ENCODE data around the gene EVL.
"Not testable (repeated sequence)": the region's sequence is repeated elsewhere in the genome, so short reads cannot be mapped to it uniquely, and the experiment has no call there.

The EVL gene

DNA sequence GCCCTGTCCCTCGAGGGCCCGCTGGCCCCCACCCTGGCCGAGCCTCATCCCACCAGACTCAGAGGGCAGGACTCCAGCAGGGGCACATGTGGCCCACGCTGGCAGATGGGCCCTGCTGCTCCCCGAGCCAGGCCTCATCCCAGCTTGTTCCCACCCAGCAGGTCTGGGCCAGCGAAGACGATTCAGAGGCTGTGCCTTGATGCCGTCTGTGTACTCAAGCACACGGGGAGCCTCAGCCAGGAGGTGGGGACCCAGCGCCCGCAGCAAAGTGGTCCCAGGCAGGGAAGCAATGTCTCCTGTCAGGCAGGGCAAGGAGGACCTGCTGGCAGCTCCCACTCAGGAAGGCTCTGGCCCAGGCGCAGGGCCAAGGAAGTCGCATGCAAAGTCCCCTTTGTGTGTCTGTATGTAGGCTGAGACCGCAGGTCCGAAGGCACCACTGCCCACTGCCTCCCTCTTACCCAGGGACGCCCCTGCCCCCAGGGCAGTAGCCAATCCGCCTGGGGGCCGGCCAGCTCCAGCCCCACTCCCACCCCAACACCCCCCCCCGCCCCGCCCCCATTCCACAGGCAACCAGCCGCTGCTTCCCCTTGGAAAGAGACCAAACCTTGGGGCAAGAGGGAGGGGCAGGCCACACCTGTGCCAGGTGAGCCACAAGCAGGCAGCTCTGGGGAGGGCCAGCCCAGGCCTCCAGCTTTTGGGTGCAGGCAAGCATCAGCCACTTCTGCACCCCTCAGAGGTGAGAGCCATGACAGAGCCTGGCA, 84.8 kb downstream of the EVL start:
- no peak for DNase-seq

DNA sequence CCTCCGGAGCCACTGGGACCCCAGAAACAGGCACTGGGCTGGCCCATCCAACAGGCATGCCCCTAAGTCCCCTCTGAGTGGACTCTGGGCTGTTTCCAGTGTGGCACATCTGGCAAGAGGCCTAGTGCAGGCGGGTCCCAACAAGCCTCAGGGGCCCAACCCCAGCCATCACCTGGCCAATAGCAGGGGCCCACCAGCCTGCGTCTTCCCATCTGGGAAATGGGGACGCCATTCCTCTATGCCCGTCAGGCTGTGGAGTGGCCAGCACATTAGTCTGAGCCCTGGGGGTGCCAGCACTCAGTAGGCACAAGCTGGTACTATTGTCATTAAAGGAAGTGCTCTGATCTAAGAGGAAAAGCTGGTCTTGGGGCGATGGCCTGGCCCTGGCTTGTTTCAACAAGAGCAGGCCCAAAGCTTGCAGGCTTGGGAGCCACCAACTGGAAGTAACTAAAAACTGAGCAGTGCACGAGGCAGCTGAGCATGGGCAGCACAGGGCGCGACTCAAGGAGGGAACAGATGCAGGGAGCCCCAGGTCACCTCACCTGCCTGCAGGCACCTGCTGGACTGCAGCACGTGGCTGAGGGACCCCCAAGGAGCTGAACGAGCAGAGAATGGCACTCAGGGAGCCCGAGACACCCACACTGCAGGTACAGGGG, 85.8 kb downstream of the EVL start:
- no peak for DNase-seq

DNA sequence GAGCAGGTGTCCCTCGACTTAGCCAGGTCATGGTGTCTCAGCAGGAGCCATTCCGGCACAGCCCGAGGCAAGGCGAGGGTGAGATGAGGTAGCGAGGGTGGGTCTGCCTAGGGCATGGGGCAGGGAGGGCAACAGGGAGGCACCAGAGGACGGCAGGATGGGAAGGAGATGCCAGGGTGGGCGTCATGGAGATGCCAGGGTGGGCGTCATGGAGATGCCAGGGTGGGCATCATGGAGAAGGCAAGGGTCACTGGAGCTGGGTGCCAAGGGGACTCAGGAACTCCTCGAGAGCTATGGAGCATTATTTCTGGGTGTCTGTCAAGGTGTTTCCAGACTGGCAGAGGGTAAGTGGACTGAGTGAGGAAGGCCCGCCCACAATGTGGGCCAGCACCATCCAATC, 86.9 kb downstream of the EVL start:
- DNase-seq, result no peak

DNA sequence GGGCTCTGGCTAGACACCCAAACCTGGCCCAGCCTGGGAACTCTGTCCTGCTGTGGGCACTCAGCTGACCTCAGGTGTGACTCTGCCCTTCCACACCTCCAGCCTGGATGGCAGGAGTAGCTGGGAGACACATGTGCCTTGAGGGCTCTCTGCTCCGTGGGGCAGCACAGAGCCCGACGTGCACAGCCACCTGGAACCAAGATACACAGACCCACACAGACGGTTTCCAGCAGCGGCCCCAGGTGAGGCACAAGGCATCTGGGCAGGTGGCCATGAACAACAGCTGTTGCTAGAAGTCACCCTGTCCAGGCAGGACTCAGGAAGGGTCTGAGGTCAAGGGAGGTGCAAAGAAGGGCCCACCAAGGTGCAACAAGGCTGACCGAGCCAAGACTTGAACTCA, 88.3 kb downstream of the EVL start:
- no peak for DNase-seq

DNA sequence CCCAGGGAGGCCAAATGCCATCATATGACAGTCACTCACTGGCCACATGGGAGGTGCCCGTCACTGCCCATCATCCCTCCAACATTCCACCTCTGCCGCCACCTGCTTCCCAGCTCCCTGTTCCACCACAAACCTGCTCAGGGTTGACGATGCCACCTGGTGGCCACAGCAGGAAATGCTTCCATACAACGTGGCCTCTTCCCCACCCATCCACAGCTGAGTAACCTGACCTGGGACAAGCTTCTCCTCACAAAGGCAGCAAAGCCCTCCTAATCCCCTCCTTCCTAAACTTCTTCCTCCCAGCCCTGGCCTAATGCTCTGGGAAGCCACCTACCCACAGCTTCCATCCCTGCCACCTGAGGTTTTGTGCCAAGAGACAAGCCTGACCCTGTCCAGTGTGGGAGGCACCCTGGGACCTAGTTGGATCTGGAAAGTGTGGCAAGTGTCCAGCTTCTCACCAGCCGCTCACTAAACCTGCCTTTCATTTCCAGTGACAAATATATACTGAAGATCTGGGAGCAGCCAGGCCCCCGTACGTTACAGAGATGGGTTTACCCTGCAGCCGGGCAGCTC, 89.9 kb downstream of the EVL start:
- peak; percentile 71 for DNase-seq

DNA sequence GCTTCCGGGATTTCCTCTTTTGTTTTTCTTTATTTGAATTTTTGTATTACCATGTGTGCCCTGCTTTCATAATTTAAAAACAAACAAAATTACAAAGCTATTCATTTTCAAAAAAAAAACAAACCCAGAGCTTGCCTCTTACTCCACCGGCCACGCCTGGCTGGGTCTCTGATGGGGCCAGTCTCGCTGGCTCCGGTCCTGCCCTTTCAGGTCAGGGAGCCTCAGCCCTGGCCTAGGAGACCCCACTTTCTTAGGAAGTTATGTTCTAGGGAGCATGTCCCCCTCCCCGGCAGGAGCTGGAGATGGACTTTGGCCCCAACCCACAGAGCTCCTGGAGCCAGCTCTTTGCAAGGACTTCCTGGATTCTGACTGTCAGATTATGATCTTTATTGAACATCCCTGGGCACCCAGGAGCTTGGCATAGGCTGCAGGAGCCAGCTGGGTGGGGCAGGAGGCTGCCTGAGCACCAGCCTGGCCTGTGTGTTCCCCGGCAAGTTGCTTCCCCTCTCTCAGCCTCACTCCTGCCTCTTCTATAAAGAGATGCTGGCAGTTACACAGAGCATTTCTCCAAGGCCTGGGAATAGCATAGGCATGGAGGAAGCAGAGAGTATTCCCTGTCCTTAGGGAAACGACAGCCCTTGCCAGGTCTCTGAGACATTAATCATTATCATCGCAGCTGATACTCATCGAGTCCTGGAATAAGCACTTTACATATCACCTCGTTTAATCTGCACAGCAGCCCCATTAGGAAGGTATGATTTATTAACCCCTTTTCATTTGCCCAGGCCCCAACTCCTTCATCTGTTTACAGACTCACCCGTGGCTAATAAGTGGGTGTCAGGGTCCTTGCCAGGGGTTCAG, 90.8 kb downstream of the EVL start:
- DNase-seq, result no peak

DNA sequence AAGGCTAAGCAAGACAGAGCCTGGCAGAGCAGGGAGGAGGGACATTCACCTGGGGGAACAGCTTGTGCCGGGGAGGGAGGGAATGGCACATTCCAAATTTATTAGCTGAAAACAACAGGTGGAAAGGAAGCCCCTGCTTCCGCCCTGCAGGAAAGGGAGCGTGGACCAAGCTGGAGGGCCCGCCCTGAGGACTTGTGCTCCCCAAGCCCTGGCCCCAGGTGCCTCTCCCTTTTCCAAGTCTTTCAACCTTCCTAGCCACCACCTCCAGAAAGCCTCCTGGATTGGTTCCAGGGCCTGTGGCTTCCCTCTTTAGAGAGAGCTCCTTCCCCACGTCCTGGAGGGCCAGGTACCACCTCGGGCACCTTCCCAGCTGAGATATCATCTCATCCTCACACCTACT, 91.6 kb downstream of the EVL start:
- DNase-seq, result no peak

DNA sequence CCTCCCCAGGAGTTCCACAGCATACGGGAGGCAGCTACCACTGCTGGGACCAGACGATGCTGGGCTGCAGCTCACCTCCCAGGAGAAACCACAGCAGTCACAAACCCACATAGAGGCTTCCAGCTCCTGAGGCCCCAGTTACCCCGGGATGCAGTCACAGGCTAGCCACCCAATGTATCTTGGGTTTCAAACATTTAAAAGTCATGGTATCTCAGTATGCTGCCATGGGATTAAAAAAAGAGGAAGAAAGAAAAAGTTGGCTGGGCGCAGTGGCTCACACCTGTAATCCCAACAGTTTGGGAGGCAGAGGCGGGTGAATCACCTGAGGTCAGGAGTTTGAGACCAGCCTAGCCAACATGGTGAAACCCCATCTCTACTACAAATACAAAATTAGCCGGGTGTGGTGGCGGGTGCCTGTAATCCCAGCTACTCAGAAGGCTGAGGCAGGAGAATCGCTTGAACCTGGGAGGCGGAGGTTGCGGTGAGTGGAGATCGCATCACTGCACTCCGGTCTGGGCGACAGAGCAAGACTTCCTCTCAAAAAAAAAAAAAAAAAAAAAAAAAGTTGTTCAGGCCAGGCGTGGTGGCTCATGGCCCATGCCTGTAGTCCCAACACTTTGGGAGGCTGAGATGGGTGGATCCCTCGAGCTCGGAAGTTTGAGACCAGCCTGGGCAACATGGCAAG, 92.5 kb downstream of the EVL start:
- not testable (repeated sequence) for DNase-seq

DNA sequence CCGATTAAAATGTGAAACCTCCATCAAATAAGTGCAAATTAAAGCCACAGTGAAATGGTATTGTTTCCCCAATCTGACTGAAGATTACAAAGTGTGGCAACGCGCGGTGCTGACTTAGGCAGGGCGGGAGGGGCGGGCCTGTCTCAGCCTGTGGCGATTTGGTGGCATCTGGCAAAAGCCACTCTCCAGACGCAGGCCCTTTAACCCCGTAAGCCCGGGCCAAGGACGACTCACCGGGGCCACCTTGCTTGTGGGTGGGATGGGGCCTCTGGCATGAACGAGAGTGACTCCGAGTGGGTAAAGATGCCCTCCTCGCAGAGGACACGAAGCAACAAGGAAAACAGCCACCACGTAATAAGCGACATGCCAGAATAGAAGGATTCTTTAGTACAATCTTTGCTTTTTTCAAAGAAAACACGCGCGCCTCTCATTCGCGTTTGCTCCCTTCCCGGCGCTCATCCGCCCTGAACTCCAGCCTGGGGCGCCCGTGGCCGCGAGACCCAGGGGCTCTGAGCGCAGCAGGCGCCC, 93.4 kb downstream of the EVL start:
- no peak for DNase-seq

DNA sequence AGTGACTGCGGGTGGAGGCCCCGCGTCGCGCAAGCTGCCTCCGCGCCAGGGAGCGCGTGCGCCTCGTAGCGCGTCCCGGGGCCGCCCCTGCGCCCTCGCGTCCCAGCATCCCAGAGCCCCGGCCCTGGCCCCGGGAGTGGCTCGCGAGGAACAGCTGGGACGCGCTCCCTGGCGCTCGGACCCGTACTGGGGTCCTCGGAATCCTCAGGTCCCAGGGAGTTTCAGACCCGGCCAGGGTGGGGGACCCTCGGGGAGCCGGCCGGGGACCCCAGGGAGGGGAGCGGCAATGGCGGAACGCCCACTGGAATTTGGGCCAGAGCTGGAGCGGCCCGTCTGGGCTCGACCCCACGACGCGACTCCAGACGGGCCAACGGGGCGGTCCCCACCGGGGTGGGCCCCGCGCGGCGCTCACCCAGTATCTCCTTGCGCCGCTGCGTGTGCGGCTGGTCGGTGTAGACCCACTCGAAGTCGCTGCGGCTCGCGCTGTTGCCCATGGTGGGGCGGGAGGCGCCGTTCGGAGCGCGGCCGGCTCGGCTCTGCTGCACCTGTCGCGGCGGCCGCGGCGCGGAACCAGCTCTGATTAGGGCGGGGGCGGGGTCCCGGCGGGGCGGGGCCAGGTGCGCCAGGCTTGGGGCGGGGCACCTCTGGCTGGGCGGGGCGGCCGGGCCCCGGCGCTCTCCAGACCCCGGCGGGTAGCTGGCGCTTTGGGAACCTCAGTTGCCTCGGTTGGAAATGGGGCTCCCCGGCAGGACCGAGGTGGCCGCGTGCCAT, 94.1 kb downstream of the EVL start, which contains the start of gene DEGS2:
Gene DEGS2, minus strand, starts transcription at position 552 of the 771 bp plus-strand sequence. Its CDS starts 58 bp downstream, at position 494.
- DNase-seq, result peak; percentile 74

DNA sequence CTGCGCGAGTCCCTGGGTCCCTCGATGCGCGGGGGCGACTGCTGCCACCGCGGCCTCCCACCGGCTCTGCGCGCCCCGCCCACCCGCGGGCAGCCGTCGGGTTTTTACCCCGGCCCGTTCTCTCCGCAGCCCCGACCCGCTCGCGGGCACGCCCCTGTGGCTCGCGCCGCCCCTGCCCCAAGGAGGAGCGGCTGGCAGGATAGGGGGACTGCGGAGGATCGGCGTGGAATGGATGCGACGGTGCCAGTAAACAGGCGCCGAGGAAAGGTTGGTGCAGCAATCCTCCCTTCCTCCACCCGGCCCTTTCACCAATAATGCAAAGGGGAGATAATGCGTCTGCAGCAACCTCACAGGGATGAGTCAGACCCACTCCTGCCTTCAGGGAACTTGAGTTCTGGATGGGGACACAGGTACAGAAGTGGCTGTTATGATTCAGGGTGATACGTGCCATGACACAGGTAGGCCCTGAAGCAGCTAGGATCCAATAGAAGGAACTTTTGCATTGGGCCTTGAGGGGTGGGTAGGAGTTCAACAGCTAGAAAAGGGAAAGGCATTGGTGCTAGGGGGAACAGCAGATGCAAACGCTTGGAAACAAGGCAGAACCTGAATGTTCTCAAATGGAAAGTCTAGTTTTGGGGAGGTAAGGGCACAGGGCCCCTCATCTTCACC, 94.8 kb downstream of the EVL start:
- DNase-seq, result peak; percentile 35

DNA sequence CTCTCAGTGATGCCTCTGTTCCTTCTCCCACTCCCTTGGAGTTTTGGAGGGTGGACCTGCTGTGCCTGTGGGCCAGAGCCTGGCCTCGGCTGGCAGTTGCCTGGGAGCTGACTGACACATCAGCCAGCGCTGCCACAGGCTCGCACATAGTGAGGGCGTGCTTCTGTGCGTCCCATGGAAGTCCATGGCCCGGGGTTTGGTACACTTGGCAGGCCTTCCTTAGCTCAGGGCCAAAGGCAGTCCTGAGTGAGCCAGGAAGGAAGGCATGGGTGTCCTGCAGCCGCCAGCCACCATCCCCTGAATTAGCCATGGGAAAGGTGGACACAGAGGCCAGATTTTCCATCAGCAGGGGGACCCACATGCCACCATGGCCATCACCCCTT, 95.3 kb downstream of the EVL start:
- DNase-seq, result no peak

DNA sequence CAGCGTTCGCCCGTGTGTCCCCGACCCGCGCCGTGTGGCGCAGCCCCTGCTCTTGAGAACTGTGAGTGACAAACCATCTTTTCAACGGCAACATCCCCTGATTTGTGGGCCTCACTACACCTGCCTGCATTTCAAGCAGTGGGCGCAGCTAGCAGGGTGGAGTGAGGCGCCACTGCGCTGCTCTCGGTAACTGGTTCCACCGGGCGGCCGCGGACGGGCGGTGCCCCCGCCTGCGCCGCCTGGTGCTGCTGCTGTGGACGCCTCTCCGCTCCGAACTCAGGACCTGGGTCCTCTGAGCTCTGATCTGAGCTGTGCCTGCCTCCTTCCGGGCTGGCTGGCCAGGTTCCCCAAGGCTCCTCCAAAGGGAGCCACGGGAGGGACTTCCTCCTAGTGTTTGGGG, 100.2 kb downstream of the EVL start:
- DNase-seq, result no peak

DNA sequence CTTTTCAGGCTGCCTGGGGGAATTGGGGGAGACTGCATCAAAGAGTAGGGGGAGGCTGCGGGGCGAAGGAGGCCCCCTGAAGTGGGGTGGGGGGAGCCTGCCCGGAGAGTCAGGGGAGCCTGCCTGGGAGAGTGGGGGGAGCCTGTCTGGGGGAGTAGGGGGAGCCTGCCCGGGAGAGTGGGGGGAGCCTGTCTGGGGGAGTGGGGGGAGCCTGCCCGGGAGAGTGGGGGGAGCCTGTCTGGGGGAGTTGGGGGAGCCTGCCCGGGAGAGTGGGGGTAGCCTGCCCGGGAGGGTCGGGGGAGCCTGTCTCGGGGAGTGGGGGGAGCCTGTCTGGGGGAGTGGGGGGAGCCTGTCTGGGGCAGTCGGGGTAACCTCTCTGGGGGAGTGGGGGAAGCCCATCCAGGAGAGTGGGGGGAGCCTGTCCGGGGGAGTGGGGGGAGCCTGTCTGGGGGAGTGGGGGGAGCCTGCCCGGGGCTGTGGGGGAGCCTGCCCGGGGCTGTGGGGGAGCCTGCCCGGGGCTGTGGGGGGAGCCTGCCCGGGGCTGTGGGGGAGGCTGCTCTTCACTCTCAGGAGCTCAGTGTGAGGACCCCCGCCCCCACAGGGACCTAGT, 100.7 kb downstream of the EVL start:
- no peak for DNase-seq

DNA sequence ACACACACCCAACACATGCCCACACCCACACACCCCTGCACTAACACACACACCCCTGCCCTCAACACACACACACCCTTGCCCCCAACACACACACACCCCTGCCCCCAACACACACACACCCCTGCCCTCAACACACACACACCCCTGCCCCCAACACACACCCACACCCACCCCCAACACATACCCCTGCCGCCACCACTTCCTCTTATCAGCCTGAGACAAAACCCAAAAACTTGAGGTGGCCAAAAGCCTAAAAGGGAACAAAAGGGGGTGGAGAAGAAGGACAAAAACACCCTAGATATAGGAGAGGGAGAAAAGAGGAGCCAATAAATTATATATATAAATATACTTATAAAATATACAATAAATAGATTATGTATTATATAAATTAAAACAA, 103.3 kb downstream of the EVL start:
- no peak for DNase-seq

DNA sequence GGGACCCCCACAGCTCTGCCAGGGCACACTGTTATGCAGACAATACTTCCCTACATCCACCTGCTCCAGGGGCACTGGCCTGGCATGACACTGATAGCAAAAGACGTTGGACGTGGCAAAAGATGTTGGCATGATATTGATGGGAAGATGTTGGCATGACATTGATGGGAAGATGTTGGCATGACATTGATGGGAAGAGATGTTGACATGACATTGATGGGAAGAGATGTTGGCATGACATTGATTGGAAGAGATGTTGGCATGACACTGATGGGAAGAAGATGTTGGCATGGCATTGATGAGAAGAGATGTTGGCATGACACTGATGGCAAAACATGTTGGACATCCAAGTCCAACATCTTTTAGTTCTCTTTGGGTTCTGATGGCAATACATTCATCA, 105.7 kb downstream of the EVL start:
- no peak for DNase-seq

DNA sequence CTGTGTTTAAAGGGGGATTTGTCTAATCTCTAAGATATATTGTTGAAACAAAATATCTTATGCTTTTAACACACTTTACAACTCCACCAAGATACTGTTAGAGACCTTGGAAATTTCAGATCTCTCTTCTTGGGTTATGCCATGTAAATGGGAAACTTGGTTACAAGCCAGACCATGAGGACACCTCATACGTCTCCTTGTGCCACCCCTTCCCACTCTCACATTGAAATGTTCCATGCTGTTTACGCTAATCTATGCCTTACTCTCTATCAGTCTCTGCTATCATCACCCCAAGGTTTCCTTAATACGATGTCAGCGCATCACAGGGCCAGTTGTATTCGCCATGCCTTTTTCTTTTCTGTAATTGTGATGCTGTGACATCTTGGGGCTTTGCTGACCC, 107.6 kb downstream of the EVL start:
- DNase-seq, result no peak

DNA sequence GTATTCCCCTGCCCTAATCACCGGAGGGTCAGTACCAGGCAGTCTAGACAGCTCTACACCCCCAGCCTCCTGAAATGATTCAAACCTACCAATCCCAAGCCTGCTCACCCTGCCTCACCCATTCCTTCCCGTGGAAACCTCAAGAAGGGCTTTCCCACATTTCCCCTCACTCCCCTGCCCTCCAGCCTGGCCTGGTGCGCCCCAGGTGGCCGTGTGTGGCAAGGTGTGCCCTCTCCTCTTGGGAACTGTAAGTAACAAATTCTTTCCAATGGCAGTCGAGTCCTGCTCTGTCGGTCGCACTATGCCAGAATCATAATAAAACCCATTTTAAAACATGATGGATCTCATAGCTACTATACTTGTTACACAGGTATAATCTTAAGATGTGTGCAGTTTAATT, 108.1 kb downstream of the EVL start:
- no peak for DNase-seq

DNA sequence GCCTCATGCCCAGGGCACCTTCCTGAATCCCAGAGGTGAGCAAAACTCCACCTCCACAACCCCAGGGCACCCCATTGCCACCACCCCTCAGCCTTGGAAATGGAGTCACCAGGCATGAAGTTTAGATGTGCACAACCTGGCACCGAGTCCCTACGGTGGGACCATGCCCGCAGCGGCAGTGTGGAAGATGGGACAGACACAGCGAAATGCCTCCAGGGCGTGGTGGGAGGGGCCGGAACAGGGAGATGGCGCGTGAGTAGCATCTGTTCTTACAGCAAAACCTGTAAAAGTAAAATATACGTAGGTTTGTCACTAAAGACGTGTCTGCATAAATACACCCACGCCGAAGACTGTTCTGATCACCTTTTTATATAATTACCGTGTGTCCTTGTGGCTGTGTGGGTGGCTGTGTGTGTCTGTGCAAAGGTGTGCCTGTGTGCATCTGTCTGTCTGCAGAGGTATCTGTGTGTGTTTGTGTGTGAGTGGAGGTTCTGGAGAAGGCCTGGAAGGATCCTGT, 111.6 kb downstream of the EVL start:
- no peak for DNase-seq

DNA sequence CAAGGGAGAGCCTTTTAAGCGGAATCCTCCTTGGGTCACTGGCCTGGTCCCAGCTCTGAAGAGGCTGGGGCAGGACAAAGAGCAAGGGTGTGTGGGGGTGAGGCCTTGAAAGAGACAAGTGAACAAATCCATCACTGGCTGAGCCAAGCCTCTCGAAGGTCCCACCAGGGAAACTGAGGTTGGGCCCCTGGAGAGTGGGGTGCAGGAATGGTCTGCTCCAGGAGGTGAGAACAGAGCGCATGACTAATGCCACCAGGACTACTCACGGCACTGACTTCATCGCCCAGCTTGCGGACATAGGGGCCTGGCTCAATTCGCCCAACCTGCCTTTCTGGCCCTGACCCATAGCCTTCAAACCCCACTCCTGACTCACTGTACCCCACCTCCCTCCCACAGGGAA, 113.5 kb downstream of the EVL start:
- no peak for DNase-seq
